ENCODE results near the gene MEF2B.

MEF2B gene

GRCh38 chr19:19159534-19159933 is 10.5 kb downstream of the MEF2B start:
- H3K36me3 ChIP-seq (ENCODE audit: control insufficient read depth in 2 of 2, insufficient read depth in 1 of 2, low read length in 2 of 2), result no peaks in the 10 kb centered on the region
- H3K27ac ChIP-seq (ENCODE audit: extremely low read depth, low read depth, low read length), result no peak overlapping the region
- CTCF ChIA-PET, result interaction anchor here (3.0 to 6.3 kb wide), 3 partner anchors 12 to 65 kb away, joined by 14 to 47 read pairs (median 41); no protein-coding TSS in a partner anchor
- POLR2A ChIA-PET, result interaction anchor here (1.2 kb wide), 1 partner anchor 15 kb away, joined by 4 read pairs; no protein-coding TSS in a partner anchor
- H3K9me3 ChIP-seq (ENCODE audit: control insufficient read depth, insufficient read depth, low read depth, low read length), result no peaks in the 10 kb centered on the region
- TF ChIP-seq ZNF266 (tag by site-specific recombination; IDR thresholded peaks at IDR 0.05; ENCODE audit: low read depth) (no peak), ZNF394 (tag by site-specific recombination; IDR thresholded peaks at IDR 0.05; ENCODE audit: borderline replicate concordance) (no peak), ZNF280D (tag by site-specific recombination; IDR thresholded peaks at IDR 0.05) (no peak), ZNF621 (tag by site-specific recombination; IDR thresholded peaks at IDR 0.05) (no peak)
- no peak overlapping the region for H3K4me3 ChIP-seq (ENCODE audit: low read depth, low read length)
- H3K4me1 ChIP-seq (ENCODE audit: control insufficient read depth, insufficient read depth, low read length), result no peaks in the 10 kb centered on the region

- ChIA-PET CTCF (interaction anchor here (0.5 to 6.3 kb wide), 6 partner anchors 11 to 333 kb away, joined by 3 to 47 read pairs (median 10); no protein-coding TSS in a partner anchor), POLR2A (interaction anchor here (0.6 kb wide), 1 partner anchor 9 kb away, joined by 6 read pairs; no protein-coding TSS in a partner anchor)
- Histone ChIP-seq H3K9me3 (ENCODE audit: control insufficient read depth, insufficient read depth, low read depth, low read length) (no peaks in the 10 kb centered on the region), H3K4me3 (ENCODE audit: low read depth, low read length) (no peak overlapping the region), H3K27ac (ENCODE audit: extremely low read depth, low read depth, low read length) (no peak overlapping the region), H3K36me3 (ENCODE audit: control insufficient read depth in 2 of 2, insufficient read depth in 1 of 2, low read length in 2 of 2) (no peaks in the 10 kb centered on the region), H3K4me1 (ENCODE audit: control insufficient read depth, insufficient read depth, low read length) (no peaks in the 10 kb centered on the region)
- TF ChIP-seq AEBP2 (tag by site-specific recombination; IDR thresholded peaks at IDR 0.05; ENCODE audit: borderline replicate concordance) (no peak), PRDM4 (tag by site-specific recombination; IDR thresholded peaks at IDR 0.05) (no peak), ZXDB (tag by site-specific recombination; IDR thresholded peaks at IDR 0.05) (no peak), ZNF292 (tag by site-specific recombination; IDR thresholded peaks at IDR 0.05; ENCODE audit: borderline replicate concordance, low read depth) (no peak), YY1 (tag by site-specific recombination; IDR thresholded peaks at IDR 0.05) (no peak), ELK4 (IDR thresholded peaks at IDR 0.05; ENCODE audit: borderline replicate concordance, low read depth, low read length) (no peak), ZNF518A (tag by site-specific recombination; conservative IDR thresholded peaks at IDR 0.05; ENCODE audit: low read depth) (no peak), ZSCAN4 (tag by site-specific recombination; IDR thresholded peaks at IDR 0.05) (no peak), ZNF335 (tag by site-specific recombination; conservative IDR thresholded peaks at IDR 0.05) (no peak), GLIS2 (tag by site-specific recombination; IDR thresholded peaks at IDR 0.05) (no peak), ZNF610 (tag by site-specific recombination; IDR thresholded peaks at IDR 0.05; ENCODE audit: borderline replicate concordance) (no peak), ZNF792 (tag by site-specific recombination; IDR thresholded peaks at IDR 0.05) (no peak), ZBTB7A (tag by site-specific recombination; IDR thresholded peaks at IDR 0.05; ENCODE audit: low read depth) (no peak), KLF8 (tag by site-specific recombination; IDR thresholded peaks at IDR 0.05) (no peak), ZNF394 (tag by site-specific recombination; IDR thresholded peaks at IDR 0.05; ENCODE audit: borderline replicate concordance) (no peak), SP3 (tag by site-specific recombination; IDR thresholded peaks at IDR 0.05) (no peak)
These were observed 12.3 kb downstream of the MEF2B start for GRCh38 chr19:19157808-19158207.

Measured in HEK293 (cell line).